DMS153 treated with DMSO at 0.1 percent for 48 hours (cell line): ENCODE data around the gene ARHGAP22.

Experiments used
- DNase-seq: peaks from one replicate; lab custom pipeline; 2025; ENCODE audit not compliant: unreplicated experiment; lab: John Stamatoyannopoulos, UW

Gene ARHGAP22

DNA sequence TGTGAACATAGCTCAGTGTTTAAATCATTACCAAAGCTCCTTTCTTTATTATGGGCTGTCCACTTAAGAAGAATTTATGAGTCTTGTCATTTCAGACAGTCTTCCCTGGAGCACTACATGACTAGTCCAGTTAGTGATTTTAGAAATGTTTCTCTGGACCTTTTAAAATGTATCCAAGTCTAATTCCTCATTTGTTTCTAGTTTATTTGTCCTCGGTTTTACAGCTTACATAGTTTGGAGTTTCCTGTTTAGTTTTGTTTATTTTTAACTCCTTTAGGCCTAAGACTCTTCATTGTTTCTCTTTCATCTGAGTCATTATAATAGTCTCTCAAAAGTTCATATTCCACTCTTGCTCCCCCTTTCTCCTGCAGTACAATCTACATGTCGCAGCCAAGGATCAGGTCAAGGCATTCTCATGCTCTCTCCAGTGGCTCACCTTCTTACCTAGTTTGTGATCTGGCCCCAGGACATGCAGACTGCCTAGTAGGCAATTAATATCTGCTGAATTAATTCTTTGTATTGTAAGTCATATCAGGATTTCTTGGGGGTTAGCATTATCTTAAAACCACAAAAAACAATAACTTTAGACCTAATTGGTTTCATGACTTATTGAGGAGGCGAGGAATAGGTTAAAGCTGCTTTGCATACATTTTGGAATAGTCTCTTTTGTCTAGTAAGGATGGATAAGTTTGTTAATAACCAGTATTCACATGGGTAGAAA, 204.6 kb downstream of the ARHGAP22 start:
- no peak for DNase-seq

DNA sequence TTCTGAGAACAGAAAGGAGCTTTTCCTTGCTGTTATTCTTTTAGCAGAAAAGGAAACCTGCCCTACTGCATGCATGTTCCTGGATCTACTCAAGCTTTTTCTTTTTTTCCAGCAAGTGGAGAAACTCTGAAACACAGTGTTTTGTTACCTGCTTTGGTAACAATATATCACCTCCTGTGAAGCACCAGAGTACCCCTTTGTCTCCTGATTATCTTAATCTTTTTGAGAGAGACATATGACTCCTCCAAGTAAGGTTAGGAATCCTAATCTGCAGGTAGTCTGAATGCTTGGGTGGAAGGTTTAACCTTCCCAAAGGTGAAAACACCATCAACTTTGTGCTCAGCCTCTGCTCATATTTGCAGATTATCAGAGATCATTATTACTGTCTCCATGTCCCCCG, 205.3 kb downstream of the ARHGAP22 start:
- DNase-seq, result no peak

DNA sequence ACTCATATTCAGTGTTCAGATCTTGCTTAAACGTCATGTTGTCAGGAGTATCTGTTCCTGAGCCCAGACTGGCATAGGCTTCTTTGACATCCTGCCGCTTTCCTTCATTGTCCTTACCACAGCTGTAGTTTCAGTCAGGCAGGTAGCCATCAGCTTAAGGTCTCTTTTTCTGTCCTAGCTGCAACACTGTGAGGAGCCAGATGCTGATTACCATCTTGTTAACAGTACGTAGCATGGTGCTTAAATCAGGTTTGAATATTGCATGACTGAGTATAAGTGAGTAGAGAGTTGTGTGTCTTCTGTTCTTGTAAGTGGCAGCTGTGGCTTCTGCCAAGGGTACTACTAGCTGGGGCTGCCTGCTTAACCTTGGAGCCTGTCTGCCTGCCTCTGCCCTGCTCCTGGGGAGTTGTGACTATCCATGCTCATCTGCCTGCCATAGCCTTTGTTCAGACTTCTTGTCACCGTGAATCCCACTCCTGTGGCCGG, 205.8 kb downstream of the ARHGAP22 start:
- DNase-seq, result no peak

DNA sequence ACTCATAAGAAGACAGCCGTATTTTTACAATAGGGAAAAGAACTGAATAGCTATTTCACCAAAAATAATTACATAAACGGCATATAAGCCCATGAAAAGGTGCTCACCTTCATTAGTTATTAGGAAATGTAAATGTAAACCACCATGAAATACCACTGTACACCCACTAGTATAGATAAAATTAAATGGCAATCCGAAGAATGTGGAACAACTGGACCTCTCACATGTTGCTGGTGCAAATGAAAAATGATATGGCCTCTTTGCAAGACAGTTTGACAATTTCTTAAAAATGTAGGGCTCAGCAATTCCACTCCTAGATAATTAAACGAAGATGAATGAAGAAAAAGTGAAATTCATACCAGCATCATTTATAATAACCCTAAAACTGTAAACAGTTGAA, 206.6 kb downstream of the ARHGAP22 start:
- no peak for DNase-seq
